Amniotic epithelial cell (primary cell): ENCODE results near the gene IDH3G.

Source experiments
- DNase-seq: peaks from one replicate; pipeline ENCODE4 v3.0.0-alpha.2; 2010; ENCODE audit warnings: low read depth

IDH3G gene

DNA sequence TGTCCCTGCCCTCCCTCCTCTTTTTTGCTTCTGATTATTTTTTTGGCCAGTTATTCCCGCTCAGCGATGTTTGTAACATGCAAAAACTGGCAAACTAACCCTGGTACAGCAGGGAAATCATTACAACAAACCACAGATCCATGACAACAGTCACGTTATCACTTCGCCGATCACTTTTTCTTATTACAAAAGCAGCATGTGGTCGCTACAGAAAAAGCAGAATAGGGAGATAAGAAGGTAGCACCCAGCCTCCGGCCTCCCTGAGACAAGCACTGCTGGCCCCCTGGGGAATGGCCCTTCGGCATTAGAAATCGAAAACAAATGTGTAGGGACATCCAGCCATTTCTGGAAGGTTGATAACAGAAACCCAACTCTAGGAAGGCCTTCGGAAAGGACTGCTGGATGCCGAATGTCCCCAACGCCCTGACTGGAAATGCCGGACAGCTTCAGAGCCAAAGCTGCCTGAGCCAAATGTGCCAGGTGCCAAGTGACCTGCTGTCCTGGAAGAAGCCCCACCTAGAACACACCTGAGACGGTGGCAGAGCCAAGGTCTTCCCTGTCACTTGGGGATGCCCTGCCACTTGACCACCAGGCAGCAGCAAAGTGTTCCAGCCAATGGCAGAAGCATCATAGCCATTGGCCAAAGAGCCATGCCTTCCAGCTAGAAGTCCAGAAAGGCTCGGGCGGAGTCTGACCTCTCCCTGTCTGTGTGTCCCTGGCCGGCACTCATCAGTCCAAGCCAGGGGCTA is 2.9 kb downstream of the IDH3G start:
- no peak for DNase-seq

DNA sequence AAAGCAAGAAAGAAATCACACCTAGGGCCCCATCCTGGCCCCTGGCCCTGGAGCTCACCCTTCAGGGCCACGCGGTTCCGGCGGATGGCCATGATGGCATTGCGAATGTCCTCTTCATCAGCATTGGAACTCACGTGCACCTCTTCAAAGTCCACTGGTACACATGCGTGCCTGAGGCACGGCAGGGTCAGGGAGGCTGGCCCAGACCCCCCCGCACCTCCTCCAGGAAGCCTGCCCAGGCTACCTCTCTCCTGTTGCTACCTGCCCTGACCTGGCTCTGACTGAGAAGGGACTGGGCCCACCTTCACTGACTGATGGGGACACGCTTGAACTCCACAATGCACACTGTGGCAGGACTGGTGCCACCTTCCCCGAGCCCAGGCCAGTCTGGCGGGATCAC is 4.5 kb downstream of the IDH3G start:
- DNase-seq: no peak

DNA sequence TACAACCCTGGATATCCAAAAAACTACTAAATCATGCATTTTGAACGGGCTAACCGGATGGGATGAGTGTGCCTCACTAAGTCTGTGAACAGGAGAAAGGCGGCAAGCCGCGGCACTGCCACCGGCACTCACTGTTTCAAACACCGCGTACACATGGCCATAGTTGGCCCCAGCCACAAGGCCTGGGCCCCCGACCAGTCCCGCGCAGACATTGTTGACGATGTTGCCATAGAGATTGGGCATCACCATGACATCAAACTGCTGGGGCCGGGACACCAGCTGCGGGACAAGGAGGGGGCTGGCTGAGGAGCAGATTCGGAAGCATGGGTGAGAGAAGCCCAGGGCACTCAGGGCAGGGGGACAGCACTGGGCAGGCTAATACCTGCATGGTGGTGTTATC is 7.5 kb downstream of the IDH3G start:
- no peak for DNase-seq

DNA sequence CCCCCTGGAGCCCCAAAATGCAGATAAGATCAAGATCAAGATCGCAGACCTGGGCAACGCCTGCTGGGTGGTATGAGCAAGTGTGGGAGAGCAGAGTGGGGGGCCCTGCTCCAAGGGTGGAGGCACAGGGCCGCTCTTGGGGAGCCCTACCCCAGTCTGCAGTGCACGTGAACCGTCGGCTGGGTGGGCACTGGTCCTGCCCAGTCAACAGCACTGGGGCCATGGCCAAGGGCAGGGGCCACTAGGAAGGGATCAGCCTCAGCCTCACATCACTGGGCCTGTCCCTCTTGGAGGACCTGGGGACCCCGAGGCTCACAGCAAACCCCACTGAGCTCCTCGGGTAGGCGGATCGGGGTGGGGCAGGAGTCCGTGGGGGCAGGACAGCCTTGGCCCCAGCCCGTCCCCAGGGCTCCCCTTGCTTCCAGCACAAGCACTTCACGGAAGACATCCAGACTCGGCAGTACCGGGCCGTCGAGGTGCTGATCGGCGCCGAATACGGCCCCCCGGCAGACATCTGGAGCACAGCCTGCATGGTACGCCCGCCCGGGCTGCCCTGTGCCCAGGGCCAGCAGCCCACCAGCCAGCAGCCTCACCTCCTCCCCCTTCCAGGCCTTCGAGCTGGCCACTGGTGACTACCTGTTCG is 9.7 kb downstream of the IDH3G start:
- DNase-seq: no peak

DNA sequence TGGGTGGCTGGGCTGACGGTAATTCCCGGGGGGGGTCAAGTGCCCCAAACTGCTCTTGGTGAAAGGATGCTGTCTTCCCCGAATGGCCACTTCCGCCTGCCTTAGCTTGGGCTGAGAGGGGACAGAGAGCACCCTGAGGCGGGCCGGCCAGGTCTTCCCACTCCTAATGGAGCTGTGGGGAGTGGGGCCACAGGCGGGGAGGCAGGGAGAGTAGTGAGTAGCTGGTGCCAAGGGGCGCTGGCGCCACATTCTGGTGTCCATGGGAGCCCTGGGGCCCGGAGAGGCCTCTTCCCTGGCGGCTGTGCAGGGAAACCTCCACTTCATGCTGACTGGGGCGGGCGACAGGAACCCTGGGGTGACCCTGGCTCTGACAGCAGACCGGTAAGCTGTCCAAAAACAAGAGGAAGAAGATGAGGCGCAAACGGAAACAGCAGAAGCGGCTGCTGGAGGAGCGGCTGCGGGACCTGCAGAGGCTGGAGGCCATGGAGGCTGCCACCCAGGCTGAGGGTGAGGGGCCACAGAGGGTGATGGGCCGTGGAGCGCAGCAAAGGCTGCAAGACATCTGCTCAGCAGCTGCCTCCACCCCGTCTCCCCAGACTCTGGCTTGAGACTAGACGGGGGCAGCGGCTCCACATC is 10.7 kb downstream of the IDH3G start:
- DNase-seq: no peak

DNA sequence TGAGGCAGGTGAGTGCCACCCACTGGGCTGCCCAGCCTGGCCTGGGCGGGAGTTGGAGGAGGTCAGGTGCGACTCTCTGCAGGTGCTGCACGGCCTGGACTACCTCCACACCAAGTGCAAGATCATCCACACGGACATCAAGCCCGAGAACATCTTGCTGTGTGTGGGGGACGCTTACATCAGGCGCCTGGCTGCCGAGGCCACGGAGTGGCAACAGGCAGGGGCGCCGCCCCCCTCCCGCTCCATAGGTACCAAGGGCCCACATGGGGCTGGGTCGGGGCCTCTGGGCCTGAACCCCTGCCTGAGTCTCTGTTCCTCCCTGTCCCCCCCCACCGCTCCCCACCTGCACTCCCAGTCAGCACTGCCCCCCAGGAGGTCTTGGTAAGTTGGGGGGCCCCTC is 11.3 kb downstream of the IDH3G start:
- DNase-seq: no peak

DNA sequence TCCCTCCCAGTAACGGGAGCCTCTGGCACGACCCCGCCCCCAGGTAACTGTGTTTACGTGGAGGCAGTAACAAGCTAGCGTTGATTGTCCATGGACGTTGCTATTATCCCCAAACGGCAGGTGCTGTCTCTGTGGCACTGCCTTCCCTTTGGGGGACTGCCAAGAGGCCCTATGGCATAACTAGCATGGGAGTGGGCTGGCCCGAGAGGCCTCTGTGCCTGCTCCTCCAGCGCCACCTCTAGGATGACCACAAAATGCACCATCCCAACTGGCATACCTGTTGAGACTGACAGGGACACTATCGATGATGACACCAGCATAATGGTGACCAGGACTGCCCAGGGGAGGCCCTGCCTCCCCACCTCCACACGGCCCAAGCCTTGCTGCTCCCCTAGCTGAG is 11.9 kb downstream of the IDH3G start:
- DNase-seq: no peak

DNA sequence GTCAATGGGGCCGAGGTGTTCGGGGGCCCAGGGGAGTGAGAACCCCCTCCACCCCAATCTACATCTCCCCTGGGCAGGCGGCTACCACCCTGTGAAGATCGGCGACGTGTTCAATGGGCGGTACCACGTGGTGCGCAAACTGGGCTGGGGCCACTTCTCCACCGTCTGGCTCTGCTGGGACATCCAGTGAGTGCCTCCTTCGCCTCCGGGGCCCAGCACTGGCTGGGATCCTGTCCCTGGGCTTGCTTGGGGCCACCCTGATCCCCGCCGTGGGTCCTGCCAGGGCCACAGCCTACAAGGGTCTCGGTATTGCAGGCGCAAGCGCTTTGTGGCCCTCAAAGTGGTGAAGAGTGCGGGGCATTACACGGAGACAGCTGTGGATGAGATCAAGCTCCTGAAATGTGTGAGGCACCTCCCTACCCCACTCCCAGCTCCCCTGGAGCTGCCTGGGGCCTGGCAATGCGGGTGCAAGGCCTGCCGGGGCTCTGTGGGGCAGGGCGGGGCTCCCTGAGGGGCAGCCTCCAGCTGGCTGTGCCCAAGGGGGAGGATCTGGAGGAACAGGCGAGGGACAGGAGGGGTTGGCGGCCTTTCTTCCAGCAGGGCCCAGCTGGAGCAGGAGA is 12.6 kb downstream of the IDH3G start:
- DNase-seq: no peak

DNA sequence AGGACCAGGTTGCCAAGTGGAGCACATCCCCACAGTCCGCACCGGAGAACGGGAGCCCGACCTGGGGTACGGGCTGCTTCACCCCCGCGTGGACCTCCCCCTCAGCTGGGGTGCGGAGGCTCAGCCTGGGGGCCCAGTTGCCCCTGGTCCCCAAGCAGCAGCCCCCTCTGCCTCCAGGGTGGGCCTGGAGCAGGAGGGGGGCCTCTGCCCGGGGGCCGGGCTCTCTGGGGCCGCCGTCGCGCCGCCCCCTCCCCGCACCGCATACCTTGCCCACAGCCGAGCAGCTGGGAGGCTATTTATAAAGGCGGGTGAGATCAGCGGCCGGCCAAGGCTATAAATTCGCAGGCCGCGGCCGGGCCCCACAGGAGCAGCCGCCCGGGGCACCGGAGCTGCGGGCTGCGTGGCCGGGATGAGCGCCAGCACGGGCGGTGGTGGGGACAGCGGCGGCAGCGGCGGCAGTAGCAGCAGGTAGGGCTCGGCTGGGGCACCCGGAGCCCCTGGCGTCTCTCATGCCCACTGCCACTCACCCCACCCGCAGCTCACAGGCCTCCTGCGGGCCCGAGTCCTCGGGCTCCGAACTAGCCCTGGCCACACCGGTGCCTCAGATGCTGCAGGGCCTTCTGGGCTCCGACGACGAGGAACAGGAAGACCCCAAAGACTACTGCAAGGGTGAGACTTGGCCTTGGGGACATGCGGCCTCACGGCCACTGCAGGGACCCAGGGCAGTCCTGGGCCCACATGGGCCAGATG is 13.3 kb downstream of the IDH3G start, which contains the start of gene SRPK3:
Gene SRPK3, plus strand, starts transcription at position 364 of the 750 bp plus-strand sequence. Its CDS starts 46 bp downstream, at position 410.
- no peak for DNase-seq

DNA sequence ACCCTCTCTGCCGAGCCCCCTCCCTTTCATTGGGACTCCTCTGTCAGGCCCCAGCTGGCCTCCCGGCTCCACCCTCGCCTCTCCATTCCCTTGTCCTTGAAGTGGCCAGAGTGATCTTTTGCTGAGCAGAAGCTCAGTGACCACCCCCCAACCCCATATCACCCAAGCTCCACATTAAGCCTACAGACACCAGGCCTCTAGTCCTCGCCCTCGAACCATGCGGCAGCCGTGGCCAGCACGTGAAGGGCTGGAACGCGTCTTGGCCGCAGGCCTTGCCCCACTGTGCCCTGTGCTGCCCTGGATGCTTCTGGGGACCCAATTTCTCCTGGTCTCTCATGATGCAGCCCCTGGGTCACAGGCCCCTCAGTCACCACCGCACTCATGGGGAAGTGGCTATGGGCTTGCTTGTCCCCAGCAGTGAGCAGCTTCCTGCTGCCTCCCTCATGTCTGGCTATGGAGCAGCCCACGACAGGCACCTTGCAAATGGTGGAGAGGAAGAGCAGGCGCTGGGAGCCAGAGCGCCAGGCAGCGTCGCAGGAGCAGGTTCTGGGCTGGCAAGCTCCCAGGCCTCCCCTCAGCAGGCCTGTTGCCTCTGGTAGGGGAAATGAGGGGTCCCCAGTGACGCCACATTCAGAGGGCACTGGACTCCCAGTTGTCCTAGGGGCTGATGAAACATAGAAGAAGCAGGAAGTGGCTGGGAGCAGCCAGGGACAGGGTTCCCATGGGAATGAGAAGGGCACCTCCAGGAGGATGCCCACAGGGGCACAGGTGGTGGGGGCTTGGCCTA is 14.1 kb downstream of the IDH3G start:
- DNase-seq: no peak

DNA sequence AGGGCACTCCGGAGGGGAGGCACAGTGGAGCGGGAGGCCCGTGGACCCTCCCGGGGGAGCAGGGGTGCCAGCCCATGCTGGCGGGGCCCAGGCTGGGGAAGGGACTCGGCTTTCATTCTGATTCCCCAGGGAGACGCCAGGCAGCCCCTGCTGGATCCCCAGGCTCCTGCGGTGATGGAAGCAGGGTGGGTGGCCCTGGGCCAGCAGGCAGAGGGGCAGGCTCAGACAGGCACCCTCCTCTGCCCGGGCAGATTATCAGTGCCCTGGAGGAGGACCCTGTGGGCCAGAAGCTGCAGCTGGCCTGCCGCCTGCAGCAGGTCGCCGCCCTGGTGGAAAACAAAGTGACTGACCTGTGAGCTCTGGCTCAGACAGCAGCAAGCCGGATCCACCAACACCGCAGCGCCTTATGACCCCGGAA is 15.5 kb downstream of the IDH3G start:
- no peak for DNase-seq

DNA sequence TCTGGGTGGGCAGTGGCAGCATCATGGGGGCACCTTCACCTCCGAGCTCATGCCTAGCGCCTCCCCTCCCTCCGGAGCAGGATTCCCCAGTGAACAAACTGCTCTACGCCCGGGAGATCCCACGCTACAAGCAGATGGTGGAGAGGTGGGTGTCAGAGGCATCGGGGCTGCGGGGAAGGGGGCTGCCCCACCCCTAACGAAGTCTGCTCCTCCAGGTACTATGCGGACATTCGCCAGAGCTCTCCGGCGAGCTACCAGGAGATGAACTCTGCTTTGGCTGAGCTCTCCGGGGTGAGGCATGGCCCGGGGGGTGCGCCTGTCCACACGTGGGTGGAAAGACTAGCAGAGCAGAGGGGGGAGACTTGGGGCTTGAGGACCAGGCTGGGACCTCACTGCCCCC is 16.0 kb downstream of the IDH3G start:
- DNase-seq: no peak

DNA sequence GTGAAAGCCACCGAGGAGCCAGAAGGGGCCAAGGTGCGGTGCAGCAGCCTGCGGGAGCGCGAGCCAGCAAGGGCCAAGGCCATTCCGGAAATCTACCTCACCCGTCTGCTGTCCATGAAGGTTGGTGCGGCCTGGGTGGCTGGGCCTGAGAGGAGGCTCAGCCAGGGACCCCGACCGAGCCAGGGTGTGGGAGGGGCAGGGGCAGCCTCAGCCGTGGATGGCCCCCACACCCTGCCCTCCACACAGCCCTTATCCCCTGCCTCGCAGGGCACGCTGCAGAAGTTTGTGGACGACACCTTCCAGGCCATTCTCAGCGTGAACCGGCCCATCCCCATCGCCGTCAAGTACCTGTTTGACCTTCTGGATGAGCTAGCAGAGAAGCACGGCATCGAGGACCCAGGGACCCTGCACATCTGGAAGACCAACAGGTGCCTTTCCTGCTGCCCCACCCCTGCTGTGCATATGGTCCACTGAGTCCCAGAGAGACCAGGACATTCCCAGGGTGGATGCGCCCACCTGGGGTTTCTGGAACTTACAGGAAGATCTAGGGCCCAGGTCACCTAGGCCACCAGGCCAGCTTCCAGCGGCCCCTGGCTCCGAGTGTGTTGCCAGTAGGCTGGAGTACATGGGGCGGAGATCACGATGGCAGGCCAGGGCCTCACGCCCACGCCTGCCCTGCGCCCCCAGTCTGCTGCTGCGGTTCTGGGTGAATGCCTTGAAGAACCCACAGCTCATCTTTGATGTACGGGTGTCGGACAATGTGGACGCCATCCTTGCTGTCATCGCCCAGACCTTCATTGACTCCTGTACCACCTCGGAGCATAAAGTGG is 16.7 kb downstream of the IDH3G start:
- no peak for DNase-seq

DNA sequence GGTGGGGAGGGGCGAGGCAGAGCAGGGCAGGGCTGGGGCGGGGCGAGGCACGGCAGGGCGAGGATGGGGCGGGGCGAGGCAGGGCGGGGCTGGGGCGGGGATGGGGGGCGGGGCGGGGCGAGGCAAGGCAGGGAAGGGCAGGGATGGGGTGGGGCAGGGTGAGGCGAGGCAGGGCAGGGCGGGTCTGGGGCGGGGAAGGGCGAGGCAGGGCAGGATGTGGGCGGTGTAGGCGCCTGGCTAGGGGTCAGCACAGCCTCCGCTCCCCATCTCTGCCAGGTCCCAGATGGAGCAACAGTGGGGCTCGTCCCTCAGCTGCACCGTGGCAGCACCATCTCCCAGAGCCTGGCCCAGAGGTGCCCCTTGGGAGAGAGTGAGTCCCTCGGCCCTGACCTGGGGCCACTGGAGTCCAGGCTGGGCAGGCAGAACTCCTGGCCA is 17.5 kb downstream of the IDH3G start:
- no peak for DNase-seq

DNA sequence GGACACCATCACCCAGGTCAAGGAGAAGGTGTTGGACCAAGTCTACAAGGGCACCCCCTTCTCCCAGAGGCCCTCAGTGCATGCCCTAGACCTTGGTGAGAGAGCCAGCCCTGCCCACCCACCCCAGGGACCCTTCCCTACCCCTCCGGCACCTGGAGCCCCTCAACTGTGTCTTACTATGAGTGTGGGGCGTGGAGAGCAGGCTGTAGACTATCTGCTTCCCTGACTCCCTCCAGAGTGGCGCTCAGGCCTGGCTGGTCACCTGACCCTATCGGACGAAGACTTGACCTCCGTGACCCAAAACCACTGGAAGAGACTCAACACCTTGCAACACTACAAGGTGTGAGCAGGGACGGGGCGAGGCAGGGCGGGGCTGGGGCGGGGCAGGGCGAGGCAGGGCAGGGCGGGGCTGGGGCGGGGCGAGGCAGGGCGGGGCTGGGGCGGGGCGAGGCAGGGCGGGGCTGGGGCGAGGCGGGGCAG is 18.0 kb downstream of the IDH3G start:
- DNase-seq: no peak

DNA sequence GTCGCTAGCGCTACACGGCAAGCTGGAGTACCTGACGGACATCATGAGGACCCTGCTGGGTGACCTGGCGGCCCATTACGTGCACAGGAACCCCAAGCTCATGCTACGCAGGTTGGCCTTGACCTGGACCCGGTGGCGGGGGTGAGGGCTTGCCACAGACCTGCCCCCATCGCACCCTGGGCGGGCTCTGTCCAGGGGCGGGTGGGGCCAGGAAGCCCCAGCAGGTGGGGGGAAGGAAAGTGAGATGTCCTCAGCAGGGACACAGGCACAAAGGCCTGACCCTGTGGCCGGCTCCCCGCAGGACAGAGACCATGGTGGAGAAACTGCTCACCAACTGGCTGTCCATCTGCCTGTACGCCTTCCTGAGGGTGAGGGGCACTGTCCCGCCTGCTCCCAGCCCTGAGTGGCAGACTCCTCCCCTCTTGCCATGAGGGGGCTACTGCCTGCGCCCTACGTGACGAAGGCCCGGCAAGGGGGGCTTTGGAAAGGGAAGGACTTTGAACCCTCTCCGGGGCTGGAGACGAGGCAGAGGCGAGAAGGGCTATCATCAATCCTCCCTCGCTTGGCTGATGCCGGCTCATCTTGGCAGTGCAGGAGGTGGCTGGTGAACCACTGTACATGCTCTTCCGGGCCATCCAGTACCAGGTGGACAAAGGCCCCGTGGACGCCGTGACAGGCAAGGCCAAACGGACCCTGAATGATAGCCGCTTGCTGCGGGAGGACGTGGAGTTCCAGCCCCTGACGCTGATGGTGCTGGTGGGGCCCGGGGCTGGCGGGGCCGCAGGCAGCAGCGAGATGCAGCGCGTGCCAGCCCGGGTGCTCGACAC is 18.7 kb downstream of the IDH3G start:
- DNase-seq: no peak

DNA sequence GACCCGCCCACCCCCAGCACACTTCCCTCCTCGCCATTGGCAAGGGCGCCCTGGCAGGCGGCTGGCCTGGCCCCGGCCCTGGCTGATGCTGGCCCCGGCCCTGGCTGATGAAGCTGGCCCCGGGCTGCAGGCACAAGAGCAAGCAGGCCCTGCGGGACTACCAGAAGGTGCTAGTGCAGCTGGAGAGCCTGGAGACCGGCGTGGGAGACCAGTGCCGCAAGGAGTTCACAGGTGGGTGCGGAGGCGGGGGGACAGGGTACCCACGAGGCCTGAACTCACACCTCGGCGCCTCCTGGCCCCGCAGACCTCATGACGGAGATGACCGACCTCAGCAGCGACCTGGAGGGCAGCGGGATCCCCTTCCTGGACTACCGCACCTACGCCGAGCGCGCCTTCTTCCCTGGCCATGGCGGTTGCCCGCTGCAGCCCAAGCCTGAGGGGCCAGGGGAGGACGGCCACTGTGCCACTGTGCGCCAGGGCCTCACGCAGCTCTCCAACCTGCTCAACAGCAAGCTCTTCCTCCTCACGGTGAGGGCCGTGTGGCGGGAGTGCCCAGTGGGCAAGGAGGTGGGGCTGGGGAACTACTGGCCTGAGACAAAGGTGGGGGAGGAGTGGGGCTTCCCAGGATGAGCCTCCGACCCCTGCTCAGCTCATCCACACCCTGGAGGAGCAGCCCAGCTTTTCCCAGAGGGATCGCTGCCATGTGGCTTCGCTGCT is 19.4 kb downstream of the IDH3G start:
- DNase-seq: no peak

DNA sequence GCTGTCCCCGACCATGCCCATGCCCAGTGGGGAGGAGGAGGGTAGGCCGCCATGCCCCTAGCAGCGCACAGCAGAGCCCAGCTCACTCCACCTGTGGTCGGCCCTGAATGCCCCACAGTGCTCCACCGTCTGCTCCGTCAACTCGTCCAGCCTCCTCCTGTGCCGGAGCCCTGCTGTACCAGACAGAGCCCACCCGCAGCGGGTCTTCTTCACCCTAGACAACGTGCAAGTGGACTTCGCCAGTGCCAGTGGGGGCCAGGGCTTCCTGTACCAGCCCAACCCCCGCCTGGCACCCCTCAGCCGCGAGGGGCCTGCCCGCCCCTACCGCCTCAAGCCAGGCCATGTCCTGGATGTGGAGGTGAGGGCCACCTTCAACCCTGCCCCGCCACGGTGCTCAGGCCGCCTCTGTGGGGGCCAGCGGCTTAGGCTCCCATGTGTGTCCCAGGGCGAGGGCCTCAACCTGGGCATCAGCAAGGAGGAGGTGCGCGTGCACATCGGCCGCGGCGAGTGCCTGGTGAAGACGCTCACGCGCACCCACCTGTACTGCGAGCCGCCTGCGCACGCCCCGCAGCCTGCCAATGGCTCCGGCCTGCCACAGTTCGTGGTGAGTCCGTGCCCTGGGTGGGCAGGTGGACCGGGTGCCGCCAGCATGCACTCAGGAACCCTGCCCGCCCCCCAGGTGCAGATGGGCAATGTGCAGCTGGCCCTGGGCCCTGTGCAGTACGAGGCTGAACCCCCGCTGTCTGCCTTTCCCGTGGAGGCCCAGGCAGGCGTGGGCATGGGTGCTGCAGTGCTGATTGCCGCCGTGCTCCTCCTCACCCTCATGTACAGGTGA is 20.2 kb downstream of the IDH3G start:
- no peak for DNase-seq
